Measurements from ENCODE around the gene CEP85L.

- TF ChIP-seq POLR2AphosphoS5 (IDR thresholded peaks at IDR 0.05; ENCODE audit: low read depth, low read length) (no peak), TAF1 (IDR thresholded peaks at IDR 0.05; ENCODE audit: borderline replicate concordance, low read depth, low read length) (no peak)
Observed at GRCh38 chr6:118469468-118469867, 181.9 kb downstream of the CEP85L start.
